ENCODE measurements around the gene FAIM2. TPM values are rescaled to one million over a fixed set of nuclear protein-coding genes. Genes with fewer than 3 reads are reported as not detected.

Gene FAIM2
- total RNA-seq, 1 experiment from 2014 or later, result 0.22 TPM

- TF ChIP-seq, protein P1, sequence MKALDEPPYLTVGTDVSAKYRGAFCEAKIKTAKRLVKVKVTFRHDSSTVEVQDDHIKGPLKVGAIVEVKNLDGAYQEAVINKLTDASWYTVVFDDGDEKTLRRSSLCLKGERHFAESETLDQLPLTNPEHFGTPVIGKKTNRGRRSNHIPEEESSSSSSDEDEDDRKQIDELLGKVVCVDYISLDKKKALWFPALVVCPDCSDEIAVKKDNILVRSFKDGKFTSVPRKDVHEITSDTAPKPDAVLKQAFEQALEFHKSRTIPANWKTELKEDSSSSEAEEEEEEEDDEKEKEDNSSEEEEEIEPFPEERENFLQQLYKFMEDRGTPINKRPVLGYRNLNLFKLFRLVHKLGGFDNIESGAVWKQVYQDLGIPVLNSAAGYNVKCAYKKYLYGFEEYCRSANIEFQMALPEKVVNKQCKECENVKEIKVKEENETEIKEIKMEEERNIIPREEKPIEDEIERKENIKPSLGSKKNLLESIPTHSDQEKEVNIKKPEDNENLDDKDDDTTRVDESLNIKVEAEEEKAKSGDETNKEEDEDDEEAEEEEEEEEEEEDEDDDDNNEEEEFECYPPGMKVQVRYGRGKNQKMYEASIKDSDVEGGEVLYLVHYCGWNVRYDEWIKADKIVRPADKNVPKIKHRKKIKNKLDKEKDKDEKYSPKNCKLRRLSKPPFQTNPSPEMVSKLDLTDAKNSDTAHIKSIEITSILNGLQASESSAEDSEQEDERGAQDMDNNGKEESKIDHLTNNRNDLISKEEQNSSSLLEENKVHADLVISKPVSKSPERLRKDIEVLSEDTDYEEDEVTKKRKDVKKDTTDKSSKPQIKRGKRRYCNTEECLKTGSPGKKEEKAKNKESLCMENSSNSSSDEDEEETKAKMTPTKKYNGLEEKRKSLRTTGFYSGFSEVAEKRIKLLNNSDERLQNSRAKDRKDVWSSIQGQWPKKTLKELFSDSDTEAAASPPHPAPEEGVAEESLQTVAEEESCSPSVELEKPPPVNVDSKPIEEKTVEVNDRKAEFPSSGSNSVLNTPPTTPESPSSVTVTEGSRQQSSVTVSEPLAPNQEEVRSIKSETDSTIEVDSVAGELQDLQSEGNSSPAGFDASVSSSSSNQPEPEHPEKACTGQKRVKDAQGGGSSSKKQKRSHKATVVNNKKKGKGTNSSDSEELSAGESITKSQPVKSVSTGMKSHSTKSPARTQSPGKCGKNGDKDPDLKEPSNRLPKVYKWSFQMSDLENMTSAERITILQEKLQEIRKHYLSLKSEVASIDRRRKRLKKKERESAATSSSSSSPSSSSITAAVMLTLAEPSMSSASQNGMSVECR (CRISPR knock-in tag; IDR thresholded peaks at IDR 0.05; ENCODE audit: borderline replicate concordance), result no peak
- no peak for TF ChIP-seq JAZF1 (CRISPR knock-in tag; IDR thresholded peaks at IDR 0.05)
Measured at GRCh38 chr12:49909356-49909755, 5.7 kb upstream of the FAIM2 start (continued).

GRCh38 chr12:49907352-49907751 is 3.7 kb upstream of the FAIM2 start:
- CTCF ChIA-PET, result interaction anchor here (2.9 to 4.6 kb wide), 2 partner anchors 38 to 40 kb away, joined by 12 to 26 read pairs; no protein-coding TSS in a partner anchor
- POLR2A ChIA-PET, result no interaction called here
- H3K4me3 Mint-ChIP-seq, result no peak overlapping the region
- TF ChIP-seq FOXJ3 (CRISPR knock-in tag; IDR thresholded peaks at IDR 0.05; ENCODE audit: borderline replicate concordance), result no peak
- TF ChIP-seq ATF1 (CRISPR knock-in tag; IDR thresholded peaks at IDR 0.05), result no peak
- TF ChIP-seq ESRRA (CRISPR knock-in tag; IDR thresholded peaks at IDR 0.05; ENCODE audit: borderline replicate concordance), result no peak
- no peak for TF ChIP-seq TEAD1 (CRISPR knock-in tag; IDR thresholded peaks at IDR 0.05)
- no peak for TF ChIP-seq MYBL2 (CRISPR knock-in tag; IDR thresholded peaks at IDR 0.05)
- no peak for TF ChIP-seq GTF2I (CRISPR knock-in tag; conservative IDR thresholded peaks at IDR 0.05)
- no peak for TF ChIP-seq GRHL2 (CRISPR knock-in tag; IDR thresholded peaks at IDR 0.05; ENCODE audit: insufficient replicate concordance, severe bottlenecking)
- no peak for TF ChIP-seq RELA (CRISPR knock-in tag; IDR thresholded peaks at IDR 0.05; ENCODE audit: borderline replicate concordance)
- TF ChIP-seq, protein P2, sequence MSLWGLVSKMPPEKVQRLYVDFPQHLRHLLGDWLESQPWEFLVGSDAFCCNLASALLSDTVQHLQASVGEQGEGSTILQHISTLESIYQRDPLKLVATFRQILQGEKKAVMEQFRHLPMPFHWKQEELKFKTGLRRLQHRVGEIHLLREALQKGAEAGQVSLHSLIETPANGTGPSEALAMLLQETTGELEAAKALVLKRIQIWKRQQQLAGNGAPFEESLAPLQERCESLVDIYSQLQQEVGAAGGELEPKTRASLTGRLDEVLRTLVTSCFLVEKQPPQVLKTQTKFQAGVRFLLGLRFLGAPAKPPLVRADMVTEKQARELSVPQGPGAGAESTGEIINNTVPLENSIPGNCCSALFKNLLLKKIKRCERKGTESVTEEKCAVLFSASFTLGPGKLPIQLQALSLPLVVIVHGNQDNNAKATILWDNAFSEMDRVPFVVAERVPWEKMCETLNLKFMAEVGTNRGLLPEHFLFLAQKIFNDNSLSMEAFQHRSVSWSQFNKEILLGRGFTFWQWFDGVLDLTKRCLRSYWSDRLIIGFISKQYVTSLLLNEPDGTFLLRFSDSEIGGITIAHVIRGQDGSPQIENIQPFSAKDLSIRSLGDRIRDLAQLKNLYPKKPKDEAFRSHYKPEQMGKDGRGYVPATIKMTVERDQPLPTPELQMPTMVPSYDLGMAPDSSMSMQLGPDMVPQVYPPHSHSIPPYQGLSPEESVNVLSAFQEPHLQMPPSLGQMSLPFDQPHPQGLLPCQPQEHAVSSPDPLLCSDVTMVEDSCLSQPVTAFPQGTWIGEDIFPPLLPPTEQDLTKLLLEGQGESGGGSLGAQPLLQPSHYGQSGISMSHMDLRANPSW (CRISPR knock-in tag; conservative IDR thresholded peaks at IDR 0.05; ENCODE audit: low read depth), result no peak
- no peaks in the 10 kb centered on the region for H3K36me3 Mint-ChIP-seq
- H3K27ac Mint-ChIP-seq, result no peak overlapping the region
- no peaks in the 10 kb centered on the region for H3K9me3 Mint-ChIP-seq
- DNase-seq (ENCODE audit: low spot score), result no peak
- H3K4me1 Mint-ChIP-seq, result peaks cover 35% of the 10 kb centered on the region
- ATAC-seq, result no peak
- H3K27me3 Mint-ChIP-seq (ENCODE audit: low read depth), result peaks cover 41% of the 10 kb centered on the region

DNA sequence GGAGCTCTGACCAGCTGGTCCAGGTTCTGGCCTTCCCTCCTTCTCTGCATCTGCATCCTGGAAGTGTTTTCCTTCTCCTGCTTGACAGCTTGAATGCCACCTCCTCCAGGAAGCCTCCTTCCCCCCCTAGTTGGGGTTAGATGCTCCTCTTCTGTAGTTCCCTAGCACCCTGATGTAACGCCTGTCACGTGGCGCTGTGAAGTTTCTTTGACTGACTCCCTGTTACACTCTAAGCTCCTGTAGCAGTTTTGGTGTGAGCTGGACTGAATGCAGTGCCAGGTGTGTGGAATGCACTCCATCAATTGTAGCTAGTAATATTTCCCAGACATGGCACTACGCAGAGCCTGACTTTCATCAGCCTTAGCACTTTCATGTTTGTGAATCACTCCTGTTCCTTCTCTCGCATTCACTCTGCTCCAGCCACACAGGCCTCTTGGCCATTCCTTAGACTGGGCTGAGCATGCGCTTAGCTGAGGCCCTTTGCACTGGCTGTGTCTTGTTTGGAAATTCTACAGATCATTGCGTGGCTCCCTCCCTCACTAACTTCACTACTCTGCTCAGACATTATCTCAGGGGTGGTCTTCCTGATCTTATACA is 2.1 kb upstream of the FAIM2 start:
- peaks cover 27% of the 10 kb centered on the region for H3K4me1 Mint-ChIP-seq
- POLR2A ChIA-PET, result no interaction called here
- ATAC-seq (no peak), DNase-seq (ENCODE audit: low spot score) (no peak)
- peaks cover 45% of the 10 kb centered on the region for H3K27me3 Mint-ChIP-seq (ENCODE audit: low read depth)
- no peak overlapping the region for H3K27ac Mint-ChIP-seq
- TF ChIP-seq CTCF (IDR thresholded peaks at IDR 0.05), result no peak
- no peak for TF ChIP-seq ZNF121 (CRISPR knock-in tag; IDR thresholded peaks at IDR 0.05)
- TF ChIP-seq NR2C2 (CRISPR knock-in tag; IDR thresholded peaks at IDR 0.05), result no peak
- no peak for TF ChIP-seq ETV6 (CRISPR knock-in tag; IDR thresholded peaks at IDR 0.05)
- no peak for TF ChIP-seq ZNF671 (CRISPR knock-in tag; IDR thresholded peaks at IDR 0.05)
- TF ChIP-seq TP53 (CRISPR knock-in tag; IDR thresholded peaks at IDR 0.05), result no peak
- TF ChIP-seq, protein P3, sequence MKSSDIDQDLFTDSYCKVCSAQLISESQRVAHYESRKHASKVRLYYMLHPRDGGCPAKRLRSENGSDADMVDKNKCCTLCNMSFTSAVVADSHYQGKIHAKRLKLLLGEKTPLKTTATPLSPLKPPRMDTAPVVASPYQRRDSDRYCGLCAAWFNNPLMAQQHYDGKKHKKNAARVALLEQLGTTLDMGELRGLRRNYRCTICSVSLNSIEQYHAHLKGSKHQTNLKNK (CRISPR knock-in tag; IDR thresholded peaks at IDR 0.05), result no peak
- TF ChIP-seq, protein P4, sequence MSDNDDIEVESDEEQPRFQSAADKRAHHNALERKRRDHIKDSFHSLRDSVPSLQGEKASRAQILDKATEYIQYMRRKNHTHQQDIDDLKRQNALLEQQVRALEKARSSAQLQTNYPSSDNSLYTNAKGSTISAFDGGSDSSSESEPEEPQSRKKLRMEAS (CRISPR knock-in tag; IDR thresholded peaks at IDR 0.05), result no peak
- no peak for TF ChIP-seq IRF2 (CRISPR knock-in tag; IDR thresholded peaks at IDR 0.05; ENCODE audit: borderline replicate concordance, low read depth)
- H3K9me3 Mint-ChIP-seq, result no peaks in the 10 kb centered on the region
- H3K36me3 Mint-ChIP-seq, result no peaks in the 10 kb centered on the region
- CTCF ChIA-PET, result interaction anchor here (0.6 to 4.6 kb wide), 5 partner anchors 32 to 67 kb away, joined by 3 to 26 read pairs (median 5); no protein-coding TSS in a partner anchor
- H3K4me3 Mint-ChIP-seq, result no peak overlapping the region
